Breast epithelium (tissue), 3 donors: ENCODE results near the gene TRPM2.

Experiments
- CTCF ChIP-seq, 3 donors: fragments of 450-650 bp; IDR thresholded peaks; one replicate each; pipeline ENCODE4 v1.5.1; 2016 to 2017; ENCODE audit warnings: antibody characterized with exemption in 3 of 3, mild to moderate bottlenecking in 3 of 3, moderate library complexity in 3 of 3
- POLR2A ChIP-seq: fragments of 450-650 bp; IDR thresholded peaks from one replicate; pipeline ENCODE4 v1.6.1; 2016; ENCODE audit warnings: antibody characterized with exemption, mild to moderate bottlenecking, moderate library complexity
- POLR2AphosphoS5 ChIP-seq, 3 donors: sonication (generic); formaldehyde crosslinking; IDR thresholded peaks; one replicate each; pipeline ENCODE4 v1.6.1; 2017; ENCODE audit warnings: antibody characterized with exemption in 3 of 3

- TF ChIP-seq POLR2AphosphoS5 (IDR thresholded peaks at IDR 0.05), result no peak
- TF ChIP-seq CTCF (IDR thresholded peaks at IDR 0.05), result no peak
- TF ChIP-seq POLR2A, result no peak
Measured at GRCh38 chr21:44490816-44491215, 137.4 kb downstream of the TRPM2 start.
